Activated CD8-positive, alpha-beta memory T cell treated with anti-CD3 and anti-CD28 coated beads, Interleukin-2, amount 50 U/mL, for 1 hour (primary cell): ENCODE measurements around the gene SLC35F4.

Source experiments
- DNase-seq: peaks from one replicate; pipeline ENCODE4 v3.0.0-alpha.2; 2020; ENCODE audit errors: extremely low read depth

Gene SLC35F4

GRCh38 chr14:57533214-57533613 is 332.7 kb downstream of the SLC35F4 start:
- DNase-seq, result no peak

- no peak for DNase-seq
These were observed 335.3 kb downstream of the SLC35F4 start for GRCh38 chr14:57530571-57530970.

- DNase-seq, result no peak
These were observed 338.9 kb downstream of the SLC35F4 start for GRCh38 chr14:57526942-57527341.

- DNase-seq, result no peak
These were observed 346.8 kb downstream of the SLC35F4 start for GRCh38 chr14:57519043-57519442.
